ENCODE data around the gene NUDCD2.

Gene NUDCD2

GRCh38 chr5:163459819-163460561 lies at the start of gene NUDCD2:
Gene NUDCD2 (minus strand): TSS chr5:163460102. CDS start chr5:163460050, 52 bp downstream.
- H3K4me3 ChIP-seq (replicated peaks in 1 of 2; ENCODE audit: low read depth in 2 of 2, low read length in 2 of 2) = peak within 1 kb of the TSS; percentile 74 to 80
- DNase-seq (ENCODE audit: low read depth in 2 of 2) = peak; percentile 99
- TF ChIP-seq CTCF (IDR thresholded peaks at IDR 0.05; ENCODE audit: low read depth, low read length) = peak; percentile 21

GRCh38 chr5:163509291-163509951 lies 49.5 kb upstream of the NUDCD2 start:
- no peak for TF ChIP-seq CTCF (IDR thresholded peaks at IDR 0.05; ENCODE audit: low read depth, low read length)
- DNase-seq (ENCODE audit: low read depth in 2 of 2) = peak; percentile 83 to 91

GRCh38 chr5:163508753-163509152 lies 48.9 kb upstream of the NUDCD2 start:
- peak overlapping the region in 1 of 2 donors; percentile 35 for H3K4me3 ChIP-seq (replicated peaks in 1 of 2; ENCODE audit: low read depth in 2 of 2, low read length in 2 of 2)
- DNase-seq (ENCODE audit: low read depth in 2 of 2) = no peak
- no peak for TF ChIP-seq CTCF (IDR thresholded peaks at IDR 0.05; ENCODE audit: low read depth, low read length)

More at GRCh38 chr5:163509291-163509951, 49.5 kb upstream of the NUDCD2 start:
- peak overlapping the region in 1 of 2 donors; percentile 35 for H3K4me3 ChIP-seq (replicated peaks in 1 of 2; ENCODE audit: low read depth in 2 of 2, low read length in 2 of 2)

- TF ChIP-seq CTCF (IDR thresholded peaks at IDR 0.05; ENCODE audit: low read depth, low read length) = no peak
- peak; percentile 31 to 71 for DNase-seq (ENCODE audit: low read depth in 2 of 2)
- peak overlapping the region; percentile 68 to 69 for H3K4me3 ChIP-seq (replicated peaks in 1 of 2; ENCODE audit: low read depth in 2 of 2, low read length in 2 of 2)
These were observed 46.8 kb upstream of the NUDCD2 start for GRCh38 chr5:163506726-163507125.

- no peak for TF ChIP-seq CTCF (IDR thresholded peaks at IDR 0.05; ENCODE audit: low read depth, low read length)
- H3K4me3 ChIP-seq (replicated peaks in 1 of 2; ENCODE audit: low read depth in 2 of 2, low read length in 2 of 2) = peak overlapping the region; percentile 68 to 69
- no peak for DNase-seq (ENCODE audit: low read depth in 2 of 2)
These were observed 46.2 kb upstream of the NUDCD2 start for GRCh38 chr5:163506095-163506457.

- DNase-seq (ENCODE audit: low read depth in 2 of 2) = peak; percentile 93 to 95
- TF ChIP-seq CTCF (IDR thresholded peaks at IDR 0.05; ENCODE audit: low read depth, low read length) = peak; percentile 35
- H3K4me3 ChIP-seq (replicated peaks in 1 of 2; ENCODE audit: low read depth in 2 of 2, low read length in 2 of 2) = peak within 1 kb of the TSS; percentile 68 to 69
These were observed 45.6 kb upstream of the NUDCD2 start, which contains the start of gene MAT2B for GRCh38 chr5:163505368-163506094. Gene MAT2B (plus strand): TSS chr5:163505619. CDS start chr5:163505687, 68 bp downstream.
